CD4-positive, CD25-positive, alpha-beta regulatory T cell (primary cell): ENCODE measurements around the gene TPCN2. TPM values are rescaled to one million over a fixed set of nuclear protein-coding genes. Genes with fewer than 3 reads are reported as not detected.

Experiments used
- ATAC-seq, 2 donors: fragments of 150-1000 bp; cut with Tn5 transposase; one replicate each; pipeline ENCODE4 v1.10.0; 2021; ENCODE audit warnings: low read depth in 2 of 2, moderate number of reproducible peaks in 2 of 2, moderate library complexity in 1 of 2
- DNase-seq, 3 donors: peaks; one replicate each; pipeline versions ENCODE4 v3.0.0 to v3.0.0-alpha.2; 2012 to 2022; ENCODE audit warnings: mixed read lengths in 1 of 3
- H3K27ac ChIP-seq: one replicate; pipeline ENCODE4 v1.7.0; 2013; ENCODE audit warnings: mild to moderate bottlenecking, low read length; ENCODE audit not compliant: insufficient read depth, poor library complexity, severe bottlenecking
- H3K27me3 ChIP-seq: one replicate; pipeline ENCODE4 v1.7.0; 2013; ENCODE audit warnings: low read length; ENCODE audit not compliant: control insufficient read depth, insufficient read depth
- H3K36me3 ChIP-seq: one replicate; pipeline ENCODE4 v1.7.0; 2013; ENCODE audit warnings: mild to moderate bottlenecking, low read length, moderate library complexity; ENCODE audit not compliant: control insufficient read depth, insufficient read depth
- H3K4me1 ChIP-seq: 2 replicates; pipeline ENCODE4 v1.7.0; 2013; ENCODE audit warnings: mild to moderate bottlenecking, low read length; ENCODE audit not compliant: insufficient read depth, control insufficient read depth, poor library complexity, severe bottlenecking
- H3K4me3 ChIP-seq: one replicate; pipeline ENCODE4 v1.7.0; 2013; ENCODE audit warnings: low read depth, mild to moderate bottlenecking, low read length, moderate library complexity
- H3K9me3 ChIP-seq, 2 experiments: 1 replicate in 1 of 2; 2 replicates in 1 of 2; pipeline ENCODE4 v1.7.0; 2013; ENCODE audit warnings: low read length in 2 of 2, mild to moderate bottlenecking in 1 of 2, moderate library complexity in 1 of 2; ENCODE audit not compliant: control insufficient read depth in 2 of 2
- H3K27ac Mint-ChIP-seq, 3 donors: one replicate each; pipeline ENCODE4 v1.8.0; 2020 to 2022; ENCODE audit warnings: mild to moderate bottlenecking in 3 of 3, mixed read lengths in 3 of 3, moderate library complexity in 2 of 3
- H3K27me3 Mint-ChIP-seq: one replicate; pipeline ENCODE4 v1.8.0; 2022; ENCODE audit warnings: mild to moderate bottlenecking, mixed read lengths
- H3K36me3 Mint-ChIP-seq: one replicate; pipeline ENCODE4 v1.8.0; 2020; ENCODE audit warnings: mixed read lengths
- H3K4me1 Mint-ChIP-seq, 4 donors: one replicate each; pipeline ENCODE4 v1.8.0; 2020 to 2022; ENCODE audit warnings: mixed read lengths in 4 of 4, mild to moderate bottlenecking in 1 of 4
- H3K4me3 Mint-ChIP-seq, 4 donors: one replicate each; pipeline ENCODE4 v1.8.0; 2020 to 2022; ENCODE audit warnings: mild to moderate bottlenecking in 4 of 4, mixed read lengths in 4 of 4, moderate library complexity in 3 of 4
- H3K9me3 Mint-ChIP-seq, 7 donors: one replicate each; pipeline ENCODE4 v1.8.0; 2020 to 2022; ENCODE audit warnings: mixed read lengths in 7 of 7, mild to moderate bottlenecking in 3 of 7, moderate library complexity in 2 of 7
- polyA plus RNA-seq, 4 donors: library from polyadenylated mRNA; unstranded; fragments of 300-500 nt; fragmentation: Illumina TruSeq; gene quantifications; one replicate each; pipeline ENCODE4 v1.2.3, GENCODE V29; 2021
- total RNA-seq: library from RNA; stranded (reverse); gene quantifications from one replicate; pipeline ENCODE4 v1.2.3, GENCODE V29; 2022

The TPCN2 gene
- total and polyA plus RNA-seq, 5 donors from 2014 or later: 5.9 to 20.5 (median 6.6) TPM

- Mint-ChIP-seq H3K27me3 (peaks cover 46% of the 10 kb centered on the region), H3K4me3 (no peak overlapping the region), H3K4me1 (peaks cover 0 to 4% (median under 1%) of the 10 kb centered on the region in 4 donors), H3K9me3 (no peaks in the 10 kb centered on the region), H3K27ac (no peak overlapping the region), H3K36me3 (no peaks in the 10 kb centered on the region)
- no peak for ATAC-seq
- no peaks in the 10 kb centered on the region for H3K9me3 ChIP-seq
- H3K4me1 ChIP-seq: no peaks in the 10 kb centered on the region
- no peak overlapping the region for H3K4me3 ChIP-seq
- H3K27me3 ChIP-seq: no peaks in the 10 kb centered on the region
- H3K27ac ChIP-seq: no peak overlapping the region
- DNase-seq: no peak
- H3K36me3 ChIP-seq: no peaks in the 10 kb centered on the region
Measured at GRCh38 chr11:69007975-69008381, 40.8 kb upstream of the TPCN2 start.

GRCh38 chr11:69008737-69009440 lies 39.8 kb upstream of the TPCN2 start:
- Mint-ChIP-seq H3K36me3 (no peaks in the 10 kb centered on the region), H3K27me3 (peaks cover 46% of the 10 kb centered on the region), H3K9me3 (no peaks in the 10 kb centered on the region), H3K4me3 (no peak overlapping the region), H3K4me1 (peaks cover 0 to 4% (median under 1%) of the 10 kb centered on the region in 4 donors), H3K27ac (no peak overlapping the region)
- DNase-seq (no peak), ATAC-seq (no peak)
- Histone ChIP-seq H3K9me3 (no peaks in the 10 kb centered on the region), H3K27me3 (no peaks in the 10 kb centered on the region), H3K4me3 (no peak overlapping the region), H3K36me3 (no peaks in the 10 kb centered on the region), H3K27ac (no peak overlapping the region), H3K4me1 (no peaks in the 10 kb centered on the region)

DNA sequence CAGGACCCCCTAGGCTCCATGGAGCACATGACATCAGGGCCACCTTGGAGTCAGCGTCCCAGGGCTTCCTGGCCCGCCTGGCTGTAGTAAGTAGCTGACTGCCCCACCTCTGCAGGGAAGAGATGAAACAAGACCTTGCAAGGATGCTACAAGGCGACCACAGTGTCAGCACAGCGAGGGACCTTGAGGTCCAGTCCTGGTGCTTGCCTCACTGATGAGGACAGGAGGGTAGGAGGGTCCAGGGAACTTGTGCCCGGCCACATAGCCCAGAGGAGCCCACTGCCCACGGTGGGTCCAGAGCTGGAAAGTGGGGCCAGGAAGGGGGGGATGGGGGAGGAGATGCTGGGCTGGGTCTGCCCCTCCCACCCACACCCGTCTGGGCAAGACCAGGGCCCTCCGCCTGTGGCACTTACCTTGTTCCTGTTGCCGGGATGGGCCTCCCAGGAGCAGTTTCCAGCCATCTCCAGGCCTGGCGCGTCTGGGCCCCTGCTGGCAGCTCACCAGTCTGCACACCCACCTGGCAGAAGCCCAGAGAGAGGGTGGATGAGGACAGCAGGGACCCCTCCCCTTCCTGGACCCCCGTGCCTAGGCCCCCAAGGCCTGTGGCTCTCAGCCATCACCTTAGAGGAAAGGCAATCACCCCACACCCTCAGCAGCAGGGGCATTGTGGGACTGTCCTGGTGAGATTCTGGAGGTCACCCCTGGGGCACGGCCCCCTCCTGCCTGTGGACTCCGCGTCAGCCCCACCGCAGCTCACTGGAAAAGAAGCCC lies 39.1 kb upstream of the TPCN2 start:
- ATAC-seq (no peak), DNase-seq (no peak)
- Histone ChIP-seq H3K27ac (no peak overlapping the region), H3K36me3 (no peaks in the 10 kb centered on the region), H3K4me1 (no peaks in the 10 kb centered on the region), H3K4me3 (no peak overlapping the region), H3K9me3 (no peaks in the 10 kb centered on the region), H3K27me3 (no peaks in the 10 kb centered on the region)
- Mint-ChIP-seq H3K4me3 (no peak overlapping the region), H3K27ac (no peak overlapping the region), H3K36me3 (no peaks in the 10 kb centered on the region), H3K4me1 (peaks cover 0 to 4% (median under 1%) of the 10 kb centered on the region in 4 donors), H3K9me3 (no peaks in the 10 kb centered on the region), H3K27me3 (peaks cover 46% of the 10 kb centered on the region)

DNA sequence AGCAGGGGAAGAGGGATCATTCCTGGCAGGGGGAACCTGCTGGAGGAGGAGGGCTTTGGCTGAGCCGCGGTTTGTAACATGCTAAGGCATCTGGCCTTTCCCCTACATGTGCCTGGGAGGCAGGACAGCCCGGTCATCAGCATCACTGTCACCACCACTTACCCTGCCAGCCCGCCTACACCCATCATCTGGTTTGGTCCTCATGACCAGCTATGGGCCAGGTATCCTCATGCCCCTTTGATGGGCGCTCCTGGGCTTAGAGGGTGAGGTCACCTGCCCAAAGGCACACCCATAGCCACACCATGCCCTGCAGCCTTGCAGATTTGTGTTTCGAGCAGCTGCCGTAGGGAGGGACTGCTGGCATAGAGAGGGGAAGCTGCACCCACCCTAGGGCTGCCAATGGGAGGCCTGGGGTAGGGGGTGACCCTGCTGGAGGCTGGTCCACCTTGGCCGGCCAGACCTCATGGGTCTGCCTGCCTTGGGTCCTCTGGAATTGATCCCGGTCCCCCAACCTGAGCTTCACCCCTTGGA lies 38.3 kb upstream of the TPCN2 start:
- Mint-ChIP-seq H3K9me3 (no peaks in the 10 kb centered on the region), H3K4me1 (peaks cover 0 to 4% (median 0%) of the 10 kb centered on the region in 4 donors), H3K27me3 (peaks cover 46% of the 10 kb centered on the region), H3K36me3 (no peaks in the 10 kb centered on the region), H3K4me3 (no peak overlapping the region), H3K27ac (no peak overlapping the region)
- Histone ChIP-seq H3K27ac (no peak overlapping the region), H3K4me1 (no peaks in the 10 kb centered on the region), H3K27me3 (no peaks in the 10 kb centered on the region), H3K4me3 (no peak overlapping the region), H3K36me3 (no peaks in the 10 kb centered on the region), H3K9me3 (no peaks in the 10 kb centered on the region)
- DNase-seq (no peak), ATAC-seq (no peak)

- H3K36me3 ChIP-seq: no peaks in the 10 kb centered on the region
- Mint-ChIP-seq H3K27ac (no peak overlapping the region), H3K27me3 (peaks cover 41% of the 10 kb centered on the region), H3K36me3 (no peaks in the 10 kb centered on the region), H3K9me3 (no peaks in the 10 kb centered on the region), H3K4me1 (peaks cover 0 to 4% (median 0%) of the 10 kb centered on the region in 4 donors), H3K4me3 (no peak overlapping the region)
- H3K4me1 ChIP-seq: no peaks in the 10 kb centered on the region
- no peak overlapping the region for H3K4me3 ChIP-seq
- H3K9me3 ChIP-seq: no peaks in the 10 kb centered on the region
- DNase-seq: peak in 1 of 3 donors; percentile 53
- no peak overlapping the region for H3K27ac ChIP-seq
- no peaks in the 10 kb centered on the region for H3K27me3 ChIP-seq
- no peak for ATAC-seq
Measured at GRCh38 chr11:69010964-69011623, 37.6 kb upstream of the TPCN2 start.

GRCh38 chr11:69011624-69012091 lies 37.1 kb upstream of the TPCN2 start:
- Mint-ChIP-seq H3K27ac (no peak overlapping the region), H3K4me1 (peaks cover 0 to 4% (median 0%) of the 10 kb centered on the region in 4 donors), H3K27me3 (peaks cover 41% of the 10 kb centered on the region), H3K36me3 (no peaks in the 10 kb centered on the region), H3K4me3 (no peak overlapping the region), H3K9me3 (no peaks in the 10 kb centered on the region)
- ATAC-seq (no peak), DNase-seq (no peak)
- Histone ChIP-seq H3K36me3 (no peaks in the 10 kb centered on the region), H3K9me3 (no peaks in the 10 kb centered on the region), H3K27ac (no peak overlapping the region), H3K27me3 (no peaks in the 10 kb centered on the region), H3K4me3 (no peak overlapping the region), H3K4me1 (no peaks in the 10 kb centered on the region)

GRCh38 chr11:69012092-69013008 lies 36.4 kb upstream of the TPCN2 start:
- Mint-ChIP-seq H3K27me3 (peaks cover 34% of the 10 kb centered on the region), H3K9me3 (no peaks in the 10 kb centered on the region), H3K27ac (no peak overlapping the region), H3K36me3 (no peaks in the 10 kb centered on the region), H3K4me3 (no peak overlapping the region), H3K4me1 (peaks cover 0 to 4% (median 0%) of the 10 kb centered on the region in 4 donors)
- DNase-seq (no peak), ATAC-seq (no peak)
- no peaks in the 10 kb centered on the region for H3K27me3 ChIP-seq
- H3K27ac ChIP-seq: no peak overlapping the region
- no peaks in the 10 kb centered on the region for H3K4me1 ChIP-seq
- H3K4me3 ChIP-seq: no peak overlapping the region
- no peaks in the 10 kb centered on the region for H3K9me3 ChIP-seq
- H3K36me3 ChIP-seq: no peaks in the 10 kb centered on the region
